NB4 (cell line): ENCODE data around the gene ANO1.

Experiments used
- MYC ChIP-seq: IDR thresholded peaks from 2 replicates; pipeline ENCODE4 v1.6.1; 2011; ENCODE audit warnings: low read depth, low read length
- POLR2A ChIP-seq: IDR thresholded peaks from 2 replicates; pipeline ENCODE4 v1.6.1; 2011; ENCODE audit warnings: mild to moderate bottlenecking; ENCODE audit not compliant: insufficient read length; ENCODE audit errors: extremely low read depth
- TF ChIP-seq, protein P1 (sequence below): IDR thresholded peaks from one replicate; pipeline ENCODE4 v1.5.1; 2012; ENCODE audit warnings: low read depth, low read length
- TF ChIP-seq, protein P2 (sequence below): IDR thresholded peaks from 2 replicates; pipeline ENCODE4 v1.6.1; 2011; ENCODE audit warnings: low read depth, low read length

DNA sequence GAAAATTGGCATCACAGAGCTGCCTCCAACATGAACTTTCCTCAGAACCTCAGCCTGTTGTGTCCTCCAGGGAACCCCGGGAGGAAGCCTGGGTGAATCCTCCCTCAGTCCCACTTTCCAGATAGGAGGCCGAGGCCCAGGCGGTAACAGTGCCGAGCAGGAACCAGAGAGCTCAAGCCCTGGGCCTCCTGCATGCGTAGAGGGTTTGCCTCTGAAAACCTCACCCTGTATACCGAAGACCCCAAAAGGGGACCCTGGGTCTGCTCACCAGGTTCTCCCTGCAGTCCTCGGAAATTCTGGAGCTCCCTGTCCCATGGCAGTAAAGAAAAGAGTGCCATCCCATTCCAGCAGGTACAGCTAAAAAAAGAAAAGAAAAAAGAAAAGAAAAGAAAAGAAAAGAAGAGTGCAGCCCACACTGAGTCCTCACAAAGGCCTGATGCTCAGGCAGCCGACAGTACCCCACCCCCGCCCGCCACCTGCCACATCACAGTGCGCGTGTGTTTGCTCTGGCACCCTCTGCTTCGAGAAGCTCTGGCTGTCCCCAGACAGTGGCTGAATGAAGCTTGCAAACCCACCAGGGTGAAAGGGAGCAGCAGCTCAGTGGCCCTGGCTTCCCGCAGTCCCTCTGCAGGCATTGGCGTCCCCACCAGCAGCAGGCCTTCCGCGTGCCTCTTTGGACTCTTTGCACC is 96.6 kb downstream of the ANO1 start:
- TF ChIP-seq, protein P1, sequence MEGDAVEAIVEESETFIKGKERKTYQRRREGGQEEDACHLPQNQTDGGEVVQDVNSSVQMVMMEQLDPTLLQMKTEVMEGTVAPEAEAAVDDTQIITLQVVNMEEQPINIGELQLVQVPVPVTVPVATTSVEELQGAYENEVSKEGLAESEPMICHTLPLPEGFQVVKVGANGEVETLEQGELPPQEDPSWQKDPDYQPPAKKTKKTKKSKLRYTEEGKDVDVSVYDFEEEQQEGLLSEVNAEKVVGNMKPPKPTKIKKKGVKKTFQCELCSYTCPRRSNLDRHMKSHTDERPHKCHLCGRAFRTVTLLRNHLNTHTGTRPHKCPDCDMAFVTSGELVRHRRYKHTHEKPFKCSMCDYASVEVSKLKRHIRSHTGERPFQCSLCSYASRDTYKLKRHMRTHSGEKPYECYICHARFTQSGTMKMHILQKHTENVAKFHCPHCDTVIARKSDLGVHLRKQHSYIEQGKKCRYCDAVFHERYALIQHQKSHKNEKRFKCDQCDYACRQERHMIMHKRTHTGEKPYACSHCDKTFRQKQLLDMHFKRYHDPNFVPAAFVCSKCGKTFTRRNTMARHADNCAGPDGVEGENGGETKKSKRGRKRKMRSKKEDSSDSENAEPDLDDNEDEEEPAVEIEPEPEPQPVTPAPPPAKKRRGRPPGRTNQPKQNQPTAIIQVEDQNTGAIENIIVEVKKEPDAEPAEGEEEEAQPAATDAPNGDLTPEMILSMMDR, result no peak
- TF ChIP-seq, protein P2, sequence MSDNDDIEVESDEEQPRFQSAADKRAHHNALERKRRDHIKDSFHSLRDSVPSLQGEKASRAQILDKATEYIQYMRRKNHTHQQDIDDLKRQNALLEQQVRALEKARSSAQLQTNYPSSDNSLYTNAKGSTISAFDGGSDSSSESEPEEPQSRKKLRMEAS, result no peak
- TF ChIP-seq POLR2A (no peak), MYC (no peak)
